ENCODE results near the gene OR8K3. TPM values are rescaled to one million over a fixed set of nuclear protein-coding genes. Genes with fewer than 3 reads are reported as not detected.

Gene OR8K3
- total and polyA plus RNA-seq, 2 donors (not counting 1 experiment from before 2014, with no cell fraction given), result not detected

- TF ChIP-seq CTCF (conservative IDR thresholded peaks at IDR 0.05 in 1 of 2, IDR thresholded peaks at IDR 0.05 in 1 of 2; ENCODE audit: low read depth in 1 of 2, low read length in 2 of 2), result no peak
- TF ChIP-seq EZH2 (IDR thresholded peaks at IDR 0.05; ENCODE audit: low read length, missing control alignments), result no peak
- no peaks in the 10 kb centered on the region for H3K4me1 ChIP-seq (ENCODE audit: control insufficient read depth, extremely low read depth, insufficient read depth, low read length)
- H3K9me3 ChIP-seq (ENCODE audit: control insufficient read depth, insufficient read depth, low read depth, low read length), result no peaks in the 10 kb centered on the region
- H3K27me3 ChIP-seq (ENCODE audit: control insufficient read depth, insufficient read depth, low read length), result no peaks in the 10 kb centered on the region
- no peak within 1 kb of the TSS for H3K9ac ChIP-seq (ENCODE audit: insufficient read depth, low read length)
- no peak for DNase-seq (ENCODE audit: low read depth in 2 of 2)
- no peaks in the 10 kb centered on the region for H3K36me3 ChIP-seq (ENCODE audit: control insufficient read depth, insufficient read depth, low read length)
- no peak within 1 kb of the TSS for H3K27ac ChIP-seq (ENCODE audit: insufficient read depth, low read length)
- H3K79me2 ChIP-seq (ENCODE audit: control insufficient read depth, insufficient read depth, low read length), result no peaks in the 10 kb centered on the region
- H3K4me3 ChIP-seq (replicated peaks in 1 of 4; ENCODE audit: control extremely low read depth in 1 of 4, insufficient read depth in 1 of 4, low read depth in 3 of 4, low read length in 4 of 4), result no peak within 1 kb of the TSS
- no peaks in the 10 kb centered on the region for H4K20me1 ChIP-seq (ENCODE audit: control insufficient read depth, extremely low read depth, insufficient read depth, low read length)
- H2AFZ ChIP-seq (ENCODE audit: low read length), result no peak within 1 kb of the TSS
- H3K4me2 ChIP-seq (ENCODE audit: extremely low read depth, insufficient read depth, low read length), result no peak within 1 kb of the TSS
Observed at GRCh38 chr11:56292154-56292553, 22.8 kb upstream of the OR8K3 start, which contains the start of gene OR8H1. Gene OR8H1 (minus strand): TSS chr11:56292254. CDS start chr11:56291062, 1,192 bp downstream.

- H3K9ac ChIP-seq (ENCODE audit: insufficient read depth, low read length), result no peak overlapping the region
- TF ChIP-seq CTCF (conservative IDR thresholded peaks at IDR 0.05 in 1 of 2, IDR thresholded peaks at IDR 0.05 in 1 of 2; ENCODE audit: low read depth in 1 of 2, low read length in 2 of 2) (no peak), EZH2 (IDR thresholded peaks at IDR 0.05; ENCODE audit: low read length, missing control alignments) (no peak)
- DNase-seq (ENCODE audit: low read depth in 2 of 2), result no peak
- no peak overlapping the region for H2AFZ ChIP-seq (ENCODE audit: low read length)
- H3K9me3 ChIP-seq (ENCODE audit: control insufficient read depth, insufficient read depth, low read depth, low read length), result no peaks in the 10 kb centered on the region
- H3K79me2 ChIP-seq (ENCODE audit: control insufficient read depth, insufficient read depth, low read length), result no peaks in the 10 kb centered on the region
- H3K27me3 ChIP-seq (ENCODE audit: control insufficient read depth, insufficient read depth, low read length), result no peaks in the 10 kb centered on the region
- no peak overlapping the region for H3K4me2 ChIP-seq (ENCODE audit: extremely low read depth, insufficient read depth, low read length)
- no peaks in the 10 kb centered on the region for H3K4me1 ChIP-seq (ENCODE audit: control insufficient read depth, extremely low read depth, insufficient read depth, low read length)
- H3K27ac ChIP-seq (ENCODE audit: insufficient read depth, low read length), result no peak overlapping the region
- H4K20me1 ChIP-seq (ENCODE audit: control insufficient read depth, extremely low read depth, insufficient read depth, low read length), result no peaks in the 10 kb centered on the region
- no peak overlapping the region for H3K4me3 ChIP-seq (replicated peaks in 1 of 4; ENCODE audit: control extremely low read depth in 1 of 4, insufficient read depth in 1 of 4, low read depth in 3 of 4, low read length in 4 of 4)
- no peaks in the 10 kb centered on the region for H3K36me3 ChIP-seq (ENCODE audit: control insufficient read depth, insufficient read depth, low read length)
Observed at GRCh38 chr11:56296898-56297297, 18.0 kb upstream of the OR8K3 start.

- H3K36me3 ChIP-seq (ENCODE audit: control insufficient read depth, insufficient read depth, low read length), result no peaks in the 10 kb centered on the region
- TF ChIP-seq EZH2 (IDR thresholded peaks at IDR 0.05; ENCODE audit: low read length, missing control alignments), result no peak
- TF ChIP-seq CTCF (conservative IDR thresholded peaks at IDR 0.05 in 1 of 2, IDR thresholded peaks at IDR 0.05 in 1 of 2; ENCODE audit: low read depth in 1 of 2, low read length in 2 of 2), result no peak
- DNase-seq (ENCODE audit: low read depth in 2 of 2), result no peak
- no peaks in the 10 kb centered on the region for H3K27me3 ChIP-seq (ENCODE audit: control insufficient read depth, insufficient read depth, low read length)
- H3K27ac ChIP-seq (ENCODE audit: insufficient read depth, low read length), result no peak overlapping the region
- no peaks in the 10 kb centered on the region for H3K79me2 ChIP-seq (ENCODE audit: control insufficient read depth, insufficient read depth, low read length)
- no peaks in the 10 kb centered on the region for H3K4me1 ChIP-seq (ENCODE audit: control insufficient read depth, extremely low read depth, insufficient read depth, low read length)
- H3K4me2 ChIP-seq (ENCODE audit: extremely low read depth, insufficient read depth, low read length), result no peak overlapping the region
- no peak overlapping the region for H3K9ac ChIP-seq (ENCODE audit: insufficient read depth, low read length)
- H3K4me3 ChIP-seq (replicated peaks in 1 of 4; ENCODE audit: control extremely low read depth in 1 of 4, insufficient read depth in 1 of 4, low read depth in 3 of 4, low read length in 4 of 4), result no peak overlapping the region
- no peaks in the 10 kb centered on the region for H3K9me3 ChIP-seq (ENCODE audit: control insufficient read depth, insufficient read depth, low read depth, low read length)
- no peak overlapping the region for H2AFZ ChIP-seq (ENCODE audit: low read length)
- H4K20me1 ChIP-seq (ENCODE audit: control insufficient read depth, extremely low read depth, insufficient read depth, low read length), result no peaks in the 10 kb centered on the region
Observed at GRCh38 chr11:56307836-56308235, 7.1 kb upstream of the OR8K3 start.

Measured in fibroblast of lung (primary cell).